CD4-positive, alpha-beta T cell treated with Interleukin-17A for 4 hours (primary cell): ENCODE data around the gene HOXB1.
"Not testable (repeated sequence)": the region's sequence is repeated elsewhere in the genome, so short reads cannot be mapped to it uniquely, and the experiment has no call there.

Experiments
- DNase-seq: peaks from one replicate; pipeline ENCODE4 v3.0.0-alpha.2; 2020; ENCODE audit warnings: mixed read lengths

HOXB1 gene

GRCh38 chr17:48492401-48493298, 38.2 kb downstream of the HOXB1 start:
- peak; percentile 83 for DNase-seq

- no peak for DNase-seq
Measured at GRCh38 chr17:48491527-48492273, 39.1 kb downstream of the HOXB1 start.

DNA sequence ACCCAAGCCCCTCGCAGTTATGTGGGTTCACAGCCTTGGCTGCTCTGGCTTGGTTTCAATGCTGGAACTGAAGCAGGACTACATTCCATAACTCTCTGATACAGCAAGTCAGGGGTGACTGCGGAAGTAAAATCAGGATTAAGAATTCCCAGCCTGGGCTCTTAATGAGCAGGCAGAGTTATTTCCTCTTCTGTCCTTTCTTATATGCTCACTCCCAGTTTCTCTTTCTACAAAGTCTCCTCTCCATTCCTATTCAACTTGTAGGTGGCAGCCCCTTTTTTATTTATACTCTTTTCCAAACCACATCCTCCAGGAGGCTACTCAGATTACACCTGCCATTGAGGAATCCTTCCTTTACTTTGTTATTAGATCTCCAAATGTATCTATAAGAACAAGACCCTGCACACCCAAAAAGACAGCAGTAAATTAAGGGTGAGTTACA, 40.3 kb downstream of the HOXB1 start:
- DNase-seq: no peak

GRCh38 chr17:48489781-48490180, 41.0 kb downstream of the HOXB1 start:
- no peak for DNase-seq

DNA sequence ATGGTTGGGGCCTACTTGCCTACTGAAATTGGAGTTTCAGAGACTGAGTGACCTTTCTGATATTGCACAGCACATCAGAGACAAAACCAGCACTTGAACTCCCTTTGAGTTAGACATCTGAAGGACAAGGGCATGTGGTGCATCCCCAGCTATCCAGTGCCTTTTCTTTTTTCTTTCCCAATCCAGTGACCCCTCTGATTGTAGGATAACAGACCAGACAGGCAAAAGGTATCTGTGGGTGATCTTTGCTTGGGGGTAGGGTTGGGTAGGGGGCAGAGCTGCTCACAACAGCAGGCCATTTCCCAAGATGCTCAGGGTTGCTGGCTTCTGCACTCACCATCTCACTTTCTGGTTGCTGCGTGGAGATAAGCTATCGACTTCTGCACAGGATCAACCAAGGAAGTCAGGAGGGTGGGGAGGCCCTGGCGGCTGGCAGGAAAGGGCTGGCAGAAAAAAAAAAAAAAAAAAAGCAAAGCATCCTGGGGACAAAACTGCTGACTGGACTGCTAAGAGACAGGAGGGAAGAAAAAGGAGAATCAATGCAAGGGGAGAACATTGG, 42.2 kb downstream of the HOXB1 start:
- no peak for DNase-seq

DNA sequence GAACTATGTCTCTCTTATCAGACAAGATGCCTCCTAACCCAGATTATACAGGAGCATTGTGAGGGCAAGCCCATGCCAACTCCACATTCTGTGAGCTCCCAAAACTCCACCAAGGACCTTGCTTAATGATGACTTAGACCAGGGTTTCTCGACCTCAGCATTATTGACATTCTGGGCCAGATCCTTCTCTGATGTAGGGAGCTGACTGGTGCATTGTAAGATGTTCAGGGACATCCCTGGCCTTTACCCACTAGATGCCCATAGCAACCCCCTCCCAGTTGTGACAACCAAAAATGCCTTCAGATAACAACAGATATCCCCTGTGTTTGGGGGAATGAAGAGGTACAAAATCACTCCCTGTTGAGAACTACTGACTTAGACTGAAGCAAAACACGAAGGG, 43.6 kb downstream of the HOXB1 start:
- DNase-seq: no peak

DNA sequence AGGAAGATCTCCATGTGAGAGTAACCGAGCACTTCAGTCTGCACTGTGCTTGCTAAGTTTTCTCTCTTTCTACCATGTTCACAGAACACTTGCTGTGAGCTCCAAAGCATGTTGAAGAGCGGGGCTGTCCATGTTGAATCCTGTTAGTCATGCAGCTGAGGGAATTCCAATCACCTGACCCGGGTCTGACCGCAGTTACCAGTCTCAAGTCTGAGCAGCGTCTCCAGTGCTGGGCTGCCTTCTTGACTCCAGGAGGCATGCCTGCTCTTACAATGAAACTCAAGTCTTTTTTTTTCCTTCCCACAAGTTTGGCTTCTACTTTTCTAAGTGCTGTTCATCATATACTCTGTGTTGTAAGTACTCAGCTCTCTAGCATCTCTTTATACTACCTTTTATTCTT, 44.3 kb downstream of the HOXB1 start:
- no peak for DNase-seq

- no peak for DNase-seq
Measured at GRCh38 chr17:48484850-48485249, 46.0 kb downstream of the HOXB1 start.

DNA sequence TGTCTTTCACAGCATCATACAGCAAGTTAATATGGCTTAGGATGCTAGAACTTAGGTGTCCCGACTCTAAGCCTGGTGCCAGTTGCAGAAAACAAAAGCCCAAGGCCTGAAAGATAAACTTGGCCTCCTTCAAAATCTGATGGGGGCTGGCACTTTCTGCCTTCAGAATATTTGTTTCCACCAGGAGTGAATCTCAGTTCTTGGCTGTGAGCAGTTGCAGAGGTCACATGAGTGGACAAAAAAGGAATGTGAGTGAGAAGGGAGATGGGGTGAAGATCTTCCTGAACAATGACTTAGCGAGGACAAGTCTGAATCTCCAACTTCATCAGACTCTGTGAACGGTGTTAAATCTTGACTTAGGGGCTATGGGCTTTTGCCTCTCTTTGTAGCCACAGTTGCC, 46.6 kb downstream of the HOXB1 start:
- DNase-seq: no peak

- DNase-seq: peak; percentile 15
Measured at GRCh38 chr17:48483471-48484131, 47.2 kb downstream of the HOXB1 start.

DNA sequence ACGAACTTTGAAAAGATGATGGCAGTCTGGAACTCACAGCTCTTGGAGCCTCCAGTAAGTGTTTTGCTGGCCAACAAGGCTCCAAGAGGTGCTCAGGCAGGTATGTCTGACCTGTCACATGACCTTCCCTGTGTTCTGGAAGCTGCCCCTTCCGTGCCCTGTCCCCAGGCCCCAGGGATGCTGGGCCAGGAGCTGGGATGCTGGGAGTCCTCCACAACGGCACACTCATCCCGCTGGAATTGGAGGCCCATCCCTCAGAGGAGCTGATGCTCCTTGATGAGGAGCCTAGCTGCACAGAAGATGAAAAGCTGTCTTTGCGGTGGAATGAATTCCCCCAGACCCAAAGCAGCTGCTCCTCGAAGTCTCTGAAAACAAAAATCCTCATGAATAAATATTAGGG, 47.8 kb downstream of the HOXB1 start:
- DNase-seq: no peak

- not testable (repeated sequence) for DNase-seq
Measured at GRCh38 chr17:48482301-48482700, 48.5 kb downstream of the HOXB1 start.

DNA sequence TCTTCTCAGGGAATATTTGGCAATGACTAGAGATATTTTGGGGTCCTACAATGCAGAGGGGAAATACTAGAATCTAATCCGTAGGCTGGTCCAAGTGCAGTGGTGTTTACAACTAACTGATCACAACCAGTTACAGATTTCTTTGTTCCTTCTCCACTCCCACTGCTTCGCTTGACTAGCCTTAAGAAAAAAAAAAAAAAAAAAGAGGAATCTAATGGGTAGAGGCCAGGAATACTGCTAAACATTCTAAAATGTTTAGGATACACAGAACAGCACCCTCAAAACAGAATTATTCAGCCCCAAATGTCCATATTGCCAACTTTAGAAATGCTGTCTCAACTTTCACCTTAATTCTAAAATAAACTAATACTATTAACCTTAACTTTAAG, 51.8 kb downstream of the HOXB1 start:
- no peak for DNase-seq
